B cell (primary cell): Measurements from ENCODE around the gene OR51A4. TPM values are rescaled to one million over a fixed set of nuclear protein-coding genes. Genes with fewer than 3 reads are reported as not detected.

Experiments
- ATAC-seq: fragments of 200-7000 bp; cut with Tn5 transposase; one replicate; pipeline ENCODE4 v1.10.0; 2021; ENCODE audit warnings: low read depth, mild to moderate bottlenecking, moderate number of reproducible peaks, moderate library complexity
- CTCF ChIA-PET: fragments of 350-600 bp; sonication (Branson Sonifier 250); formaldehyde crosslinking; loops from one replicate; lab custom pipeline; 2021; ENCODE audit warnings: antibody characterized with exemption, inconsistent platforms; lab: Charles Lee
- POLR2A ChIA-PET: fragments of 350-600 bp; sonication (Branson Sonifier 250); formaldehyde crosslinking; loops from one replicate; lab custom pipeline; 2021; ENCODE audit warnings: antibody characterized with exemption; lab: Charles Lee
- DNase-seq: peaks from one replicate; pipeline ENCODE4 v3.0.0; 2013
- H2AFZ ChIP-seq: 2 replicates; pipeline ENCODE4 v1.6.1; 2012; ENCODE audit warnings: mild to moderate bottlenecking, low read depth, low read length; ENCODE audit not compliant: insufficient read depth, poor library complexity, severe bottlenecking
- H3K27ac ChIP-seq, 2 donors: 1 replicate in 1 of 2; 2 replicates in 1 of 2; pipeline ENCODE4 v1.5.1; 2012 to 2013; ENCODE audit warnings: low read length in 2 of 2, mild to moderate bottlenecking in 2 of 2, moderate library complexity in 1 of 2
- H3K27me3 ChIP-seq, 4 experiments: fragments of 200-600 bp in 1 of 4; sonication (generic) in 1 of 4; replicated peaks in 1 of 4; 1 replicate in 2 of 4; 2 replicates in 2 of 4; pipeline versions ENCODE4 v1.6.1 to v1.7.0; 2013 to 2016; ENCODE audit warnings: low read length in 3 of 4, mild to moderate bottlenecking in 2 of 4, mixed read lengths in 1 of 4, moderate library complexity in 1 of 4; ENCODE audit not compliant: insufficient read depth in 4 of 4, control insufficient read depth in 3 of 4; ENCODE audit errors: control extremely low read depth in 1 of 4
- H3K36me3 ChIP-seq, 2 experiments: replicated peaks in 1 of 2; 1 replicate in 1 of 2; 2 replicates in 1 of 2; pipeline versions ENCODE4 v1.6.1 to v1.7.1; 2013; ENCODE audit warnings: low read length in 1 of 2; ENCODE audit not compliant: insufficient read depth in 2 of 2, control insufficient read depth in 1 of 2; ENCODE audit errors: control extremely low read depth in 1 of 2, extremely low read depth in 1 of 2
- H3K4me1 ChIP-seq, 2 donors: fragments of 200-600 bp in 1 of 2; sonication (generic) in 1 of 2; 1 replicate in 1 of 2; 2 replicates in 1 of 2; pipeline versions ENCODE4 v1.5.1 to v1.6.1; 2013 to 2017; ENCODE audit warnings: low read length in 2 of 2; ENCODE audit not compliant: control insufficient read depth in 2 of 2, insufficient read depth in 2 of 2
- H3K4me2 ChIP-seq: replicated peaks from 2 replicates; pipeline ENCODE3; 2012; ENCODE audit warnings: mild to moderate bottlenecking, low read depth, low read length; ENCODE audit not compliant: poor library complexity, severe bottlenecking
- H3K4me3 ChIP-seq, 5 experiments: fragments of 200-600 bp in 1 of 5; sonication (generic) in 1 of 5; 1 replicate in 3 of 5; 2 replicates in 2 of 5; pipeline versions ENCODE4 v1.5.1 to v1.7.0; 2011 to 2016; ENCODE audit warnings: low read length in 4 of 5, mild to moderate bottlenecking in 4 of 5, low read depth in 2 of 5, control low read depth in 1 of 5, moderate library complexity in 1 of 5; ENCODE audit not compliant: insufficient read depth in 1 of 5; ENCODE audit errors: control extremely low read depth in 1 of 5, extremely low read depth in 1 of 5
- H3K79me2 ChIP-seq: fragments of 200-600 bp; sonication (generic); one replicate; pipeline ENCODE4 v1.6.0; 2016; ENCODE audit warnings: low read length; ENCODE audit not compliant: control insufficient read depth, insufficient read depth
- H3K9ac ChIP-seq: fragments of 200-600 bp; sonication (generic); 2 replicates; pipeline ENCODE4 v1.6.1; 2017; ENCODE audit warnings: mild to moderate bottlenecking, low read length, moderate library complexity
- H3K9me3 ChIP-seq, 3 donors: one replicate each; pipeline versions ENCODE4 v1.6.1 to v1.7.1; 2013; ENCODE audit warnings: low read length in 2 of 3; ENCODE audit not compliant: control insufficient read depth in 2 of 3, insufficient read depth in 1 of 3; ENCODE audit errors: control extremely low read depth in 1 of 3
- H4K20me1 ChIP-seq: 2 replicates; pipeline ENCODE4 v1.6.0; 2012; ENCODE audit warnings: mild to moderate bottlenecking, low read length; ENCODE audit not compliant: insufficient read depth, control insufficient read depth, poor library complexity, severe bottlenecking
- H3K27ac Mint-ChIP-seq: one replicate; pipeline ENCODE4 v1.8.0; 2021; ENCODE audit warnings: mixed read lengths
- H3K27me3 Mint-ChIP-seq: one replicate; pipeline ENCODE4 v1.8.0; 2021; ENCODE audit warnings: mixed read lengths
- H3K4me1 Mint-ChIP-seq: one replicate; pipeline ENCODE4 v1.8.0; 2021; ENCODE audit warnings: mixed read lengths
- H3K4me3 Mint-ChIP-seq: one replicate; pipeline ENCODE4 v1.8.0; 2021; ENCODE audit warnings: mixed read lengths
- H3K9me3 Mint-ChIP-seq: one replicate; pipeline ENCODE4 v1.8.0; 2022; ENCODE audit warnings: mixed read lengths; ENCODE audit not compliant: insufficient read depth
- CTCF ChIP-seq: fragments of 200-600 bp; IDR thresholded peaks from one replicate; pipeline ENCODE4 v1.8.0; 2022; ENCODE audit warnings: antibody characterized with exemption, mild to moderate bottlenecking
- EZH2 ChIP-seq: IDR thresholded peaks from 2 replicates; pipeline ENCODE4 v1.6.1; 2012; ENCODE audit warnings: borderline replicate concordance, low read depth, mild to moderate bottlenecking, moderate library complexity, low read length; ENCODE audit not compliant: insufficient read depth, poor library complexity, severe bottlenecking
- WGBS: methylation state at CpG from one replicate; pipeline ENCODE4 v1.1.5; 2013; ENCODE audit warnings: missing lambda C conversion rate; ENCODE audit not compliant: insufficient coverage; 5-methylcytosine and 5-hydroxymethylcytosine counted together
- intact Hi-C: fragments of 100-400 bp; cut with micrococcal nuclease; formaldehyde crosslinking; loops from one replicate; pipeline ENCODE4 v1.10.0; 2022
- polyA plus RNA-seq: library from polyadenylated mRNA; depleted of rRNA; stranded (reverse); fragments of >200 nt; gene quantifications from 2 replicates; pipeline ENCODE4 v1.2.3, GENCODE V29; 2012
- total RNA-seq, 2 donors: library from RNA; stranded (reverse); fragments of 120-200 nt in 1 of 2; gene quantifications; 1 replicate in 1 of 2; 2 replicates in 1 of 2; pipeline versions ENCODE4 v1.2.3 to v1.2.4, GENCODE V29; 2013 to 2022

OR51A4 gene
- total and polyA plus RNA-seq, 2 donors (not counting 1 experiment from before 2014, with no cell fraction given) = not detected

DNA sequence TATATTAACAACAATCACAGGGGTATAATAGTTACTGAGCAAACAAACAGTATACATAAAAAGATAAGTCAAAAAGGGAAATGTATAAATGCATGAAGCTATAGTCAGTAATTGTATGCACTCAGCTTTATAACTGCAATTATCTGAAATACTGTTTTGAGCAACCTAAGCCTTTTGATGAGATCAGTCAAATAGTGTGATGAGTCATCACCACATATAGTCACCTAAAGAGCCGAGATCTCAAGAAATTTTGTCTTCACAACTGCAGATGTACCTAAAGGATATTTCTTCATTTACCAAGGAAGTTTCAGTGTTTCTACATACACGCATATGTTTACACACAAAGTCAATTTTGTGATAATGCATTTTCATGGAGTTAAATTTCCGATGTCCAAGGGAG is 13.5 kb upstream of the OR51A4 start:
- POLR2A ChIA-PET = no interaction called here
- Histone ChIP-seq H4K20me1 (no peaks in the 10 kb centered on the region), H2AFZ (no peak overlapping the region), H3K79me2 (no peaks in the 10 kb centered on the region), H3K9me3 (no peaks in the 10 kb centered on the region), H3K36me3 (no peaks in the 10 kb centered on the region), H3K27me3 (no peaks in the 10 kb centered on the region), H3K4me2 (no peak overlapping the region), H3K27ac (no peak overlapping the region), H3K4me3 (no peak overlapping the region), H3K9ac (no peak overlapping the region), H3K4me1 (no peaks in the 10 kb centered on the region)
- H3K4me1 Mint-ChIP-seq = no peaks in the 10 kb centered on the region
- ATAC-seq = no peak
- H3K27me3 Mint-ChIP-seq = no peaks in the 10 kb centered on the region
- H3K27ac Mint-ChIP-seq = no peak overlapping the region
- no peak overlapping the region for H3K4me3 Mint-ChIP-seq
- intact Hi-C loops = no loop called here
- CTCF ChIA-PET = interaction anchor here (0.6 kb wide), 1 partner anchor 322 kb away, joined by 3 read pairs; no protein-coding TSS in a partner anchor
- H3K9me3 Mint-ChIP-seq = peaks cover 6% of the 10 kb centered on the region
- DNase-seq = no peak
- TF ChIP-seq EZH2 = no peak
- no peak for TF ChIP-seq CTCF
- WGBS = 100% methylated on average over 1 of the region's 3 CpGs

DNA sequence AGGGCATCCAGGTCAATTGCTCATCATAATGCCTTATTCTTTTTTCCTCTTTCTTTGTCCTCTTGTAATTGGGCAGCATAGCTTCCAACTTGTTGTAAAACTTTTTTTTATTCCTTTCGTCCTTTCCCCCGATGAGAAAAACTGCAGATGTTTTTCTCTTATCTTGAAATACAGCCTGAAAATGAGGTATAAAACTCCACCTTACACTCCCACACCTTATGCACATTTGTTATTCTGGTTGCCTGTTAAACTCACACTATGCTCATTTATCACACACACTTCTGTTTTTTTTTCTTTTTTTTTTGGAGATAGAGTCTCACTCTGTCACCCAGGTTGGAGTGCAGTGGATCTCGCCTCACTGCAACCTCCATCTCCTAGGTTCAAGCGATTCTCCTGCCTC is 10.0 kb upstream of the OR51A4 start:
- ChIA-PET CTCF (no interaction called here), POLR2A (no interaction called here)
- H3K4me3 Mint-ChIP-seq = no peak overlapping the region

More for the DNA sequence above, 10.0 kb upstream of the OR51A4 start:
- no peaks in the 10 kb centered on the region for H3K9me3 Mint-ChIP-seq
- no peak overlapping the region for H2AFZ ChIP-seq
- TF ChIP-seq CTCF = no peak
- TF ChIP-seq EZH2 = no peak
- no peak overlapping the region for H3K4me2 ChIP-seq
- H3K27me3 Mint-ChIP-seq = no peaks in the 10 kb centered on the region
- H3K79me2 ChIP-seq = no peaks in the 10 kb centered on the region
- no peaks in the 10 kb centered on the region for H3K36me3 ChIP-seq
- no peak overlapping the region for H3K9ac ChIP-seq
- H3K9me3 ChIP-seq = no peaks in the 10 kb centered on the region
- H3K4me3 ChIP-seq = no peak overlapping the region
- ATAC-seq (no peak), DNase-seq (no peak)
- intact Hi-C loops = no loop called here
- H3K27me3 ChIP-seq = no peaks in the 10 kb centered on the region
- H3K27ac ChIP-seq = no peak overlapping the region
- H4K20me1 ChIP-seq = no peaks in the 10 kb centered on the region
- no peaks in the 10 kb centered on the region for H3K4me1 Mint-ChIP-seq
- no peaks in the 10 kb centered on the region for H3K4me1 ChIP-seq
- H3K27ac Mint-ChIP-seq = no peak overlapping the region
- 100% methylated on average over 2 of the region's 4 CpGs for WGBS
